GM04503 (cell line): ENCODE results near the gene SOD2.
A peak's percentile ranks its signal among the peaks of the same experiment; 100 is the strongest.
"Not testable (repeated sequence)": the region's sequence is repeated elsewhere in the genome, so short reads cannot be mapped to it uniquely, and the experiment has no call there.

Experiments used
- DNase-seq: peaks from one replicate; pipeline ENCODE4 v3.0.0-alpha.2; 2012; ENCODE audit warnings: low read depth

The SOD2 gene

DNA sequence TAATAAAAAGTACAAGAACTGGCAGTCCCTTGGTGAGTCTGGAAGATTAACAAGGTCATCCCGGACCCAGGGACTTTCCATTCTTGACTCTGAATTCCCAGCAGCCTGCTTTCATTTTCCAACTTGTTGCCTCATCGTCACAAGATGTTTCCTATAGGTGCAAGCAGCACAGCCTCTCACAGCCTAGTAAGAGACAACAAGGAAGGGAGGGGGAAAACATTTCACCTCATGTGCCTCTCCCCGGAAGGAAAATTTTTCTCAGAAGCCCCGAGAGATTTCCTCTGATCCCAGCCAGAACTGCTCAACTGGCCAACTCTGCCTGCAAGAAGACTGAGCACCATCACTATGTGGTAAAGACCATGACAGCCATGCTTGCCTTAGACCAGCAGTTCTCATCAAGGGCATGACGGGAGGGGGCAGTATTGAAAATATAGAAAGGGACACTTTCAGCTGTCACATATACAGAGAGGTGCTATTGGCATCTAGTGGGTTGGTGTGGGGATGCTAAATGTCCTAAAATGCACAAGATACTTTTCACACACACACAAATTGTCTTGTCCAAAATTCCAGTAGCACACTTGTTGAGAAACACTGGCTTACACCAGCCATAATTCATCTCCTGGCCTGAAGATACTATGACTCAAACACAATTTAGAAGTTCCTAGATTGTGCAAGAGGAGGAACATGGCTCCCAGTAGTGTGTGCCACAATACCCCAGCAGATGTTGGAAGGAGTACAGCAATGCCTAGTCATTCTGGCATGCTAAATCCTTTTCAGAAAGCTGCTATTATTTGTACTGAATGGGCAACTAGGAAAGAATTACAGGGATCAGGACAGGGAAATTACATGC, 23.4 kb upstream of the SOD2 start:
- peak; percentile 97 for DNase-seq

DNA sequence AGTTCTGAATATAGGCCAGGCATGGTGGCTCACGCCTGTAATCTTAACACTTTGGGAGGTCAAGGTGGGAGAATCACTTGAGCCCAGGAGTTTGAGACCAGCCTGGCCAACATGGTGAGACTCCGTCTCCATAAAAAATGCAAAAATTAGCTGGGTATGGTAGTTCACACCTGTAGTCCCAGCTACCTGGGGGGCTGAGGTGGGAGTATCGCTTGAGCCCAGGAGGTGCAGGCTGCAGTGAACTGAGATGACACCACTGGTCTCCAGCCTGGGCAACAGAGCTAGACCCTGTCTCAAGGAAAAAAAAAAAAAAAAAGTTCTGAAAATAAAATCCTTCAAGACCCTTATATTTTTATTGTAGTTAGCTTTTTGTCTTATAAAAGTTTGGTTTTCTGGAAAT, 22.6 kb upstream of the SOD2 start:
- no peak for DNase-seq

DNA sequence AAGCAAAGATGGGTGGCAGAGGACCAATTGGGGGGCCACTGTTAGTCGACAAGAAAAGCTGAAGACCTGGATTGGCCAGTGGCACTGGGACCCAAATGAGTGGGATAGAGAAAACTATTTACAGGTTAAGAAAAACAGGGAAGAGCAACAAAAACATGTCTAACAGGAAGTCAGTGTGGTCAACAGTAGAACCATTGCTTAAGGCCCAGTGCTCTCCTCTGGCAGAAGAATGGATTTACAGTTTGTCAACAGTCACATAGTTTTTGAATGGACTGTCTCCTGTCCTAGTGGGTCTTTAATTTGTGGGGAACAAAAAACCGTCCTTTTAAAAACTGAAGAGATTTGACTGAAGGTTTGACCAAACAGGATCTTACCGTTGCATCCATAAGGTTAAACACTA, 22.1 kb upstream of the SOD2 start:
- no peak for DNase-seq

DNA sequence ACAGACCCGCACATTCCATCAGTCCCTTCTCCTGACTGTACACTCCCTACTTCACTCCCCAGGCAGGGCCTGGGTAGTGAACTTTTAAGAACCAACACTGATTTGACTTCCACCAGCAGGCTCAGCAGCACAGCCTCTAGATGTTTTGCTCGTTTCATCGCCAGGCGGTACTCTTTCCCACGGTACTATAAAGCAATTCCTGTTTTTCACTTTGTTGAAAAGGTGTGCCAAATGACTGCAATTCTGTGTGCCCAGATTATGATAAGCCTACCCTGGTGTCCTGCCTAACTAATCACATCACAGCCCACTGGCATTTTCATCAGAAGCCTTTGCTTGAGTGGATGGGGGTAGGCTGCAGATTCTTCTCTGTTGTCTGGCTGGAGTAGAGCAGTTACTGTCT, 21.4 kb upstream of the SOD2 start:
- no peak for DNase-seq

DNA sequence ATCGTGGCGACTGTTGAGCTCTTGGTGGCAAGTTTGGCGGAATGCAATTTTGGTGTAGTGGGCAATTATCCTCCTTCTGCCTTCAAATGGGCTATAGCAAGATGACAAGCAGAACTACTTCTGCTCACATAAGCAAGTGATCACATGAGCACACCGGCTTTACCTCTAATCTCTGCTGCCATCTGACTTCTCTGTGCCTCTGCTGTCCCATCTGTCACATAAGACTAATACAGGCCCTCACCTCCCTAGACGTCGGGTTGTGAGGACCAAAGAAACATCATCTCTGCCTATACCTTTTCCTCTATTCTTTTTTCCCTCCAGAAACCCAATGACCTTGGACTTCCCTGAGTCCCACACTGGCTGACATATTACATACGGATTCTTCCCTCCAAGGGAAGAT, 20.9 kb upstream of the SOD2 start:
- no peak for DNase-seq

DNA sequence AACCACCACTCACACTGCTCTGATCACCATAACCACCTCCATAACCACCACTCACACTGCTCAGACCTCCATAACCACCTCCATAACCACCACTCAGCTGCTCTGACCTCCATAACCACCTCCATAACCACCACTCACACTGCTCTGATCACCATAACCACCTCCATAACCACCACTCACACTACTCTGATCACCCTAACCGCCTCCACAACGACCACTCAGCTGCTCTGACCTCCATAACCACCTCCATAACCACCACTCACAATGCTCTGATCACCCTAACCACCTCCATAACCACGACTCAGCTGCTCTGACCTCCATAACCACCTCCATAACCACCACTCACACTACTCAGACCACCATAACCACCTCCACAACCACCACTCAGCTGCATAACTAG, 19.3 kb upstream of the SOD2 start:
- not testable (repeated sequence) for DNase-seq

DNA sequence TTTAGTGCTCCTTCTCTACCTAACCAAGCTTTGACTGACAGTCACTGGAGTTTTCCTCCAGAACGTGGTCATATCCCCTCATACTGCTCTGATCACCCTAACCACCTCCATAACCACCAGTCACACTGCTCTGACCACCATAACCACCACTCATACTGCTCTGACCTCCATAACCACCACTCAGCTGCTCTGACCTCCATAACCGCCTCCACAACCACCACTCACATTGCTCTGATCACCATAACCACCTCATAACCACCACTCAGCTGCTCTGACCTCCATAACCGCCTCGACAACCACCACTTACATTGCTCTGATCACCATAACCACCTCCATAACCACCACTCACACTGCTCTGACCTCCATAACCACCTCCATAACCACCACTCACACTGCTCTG, 17.6 kb upstream of the SOD2 start:
- DNase-seq = not testable (repeated sequence)

DNA sequence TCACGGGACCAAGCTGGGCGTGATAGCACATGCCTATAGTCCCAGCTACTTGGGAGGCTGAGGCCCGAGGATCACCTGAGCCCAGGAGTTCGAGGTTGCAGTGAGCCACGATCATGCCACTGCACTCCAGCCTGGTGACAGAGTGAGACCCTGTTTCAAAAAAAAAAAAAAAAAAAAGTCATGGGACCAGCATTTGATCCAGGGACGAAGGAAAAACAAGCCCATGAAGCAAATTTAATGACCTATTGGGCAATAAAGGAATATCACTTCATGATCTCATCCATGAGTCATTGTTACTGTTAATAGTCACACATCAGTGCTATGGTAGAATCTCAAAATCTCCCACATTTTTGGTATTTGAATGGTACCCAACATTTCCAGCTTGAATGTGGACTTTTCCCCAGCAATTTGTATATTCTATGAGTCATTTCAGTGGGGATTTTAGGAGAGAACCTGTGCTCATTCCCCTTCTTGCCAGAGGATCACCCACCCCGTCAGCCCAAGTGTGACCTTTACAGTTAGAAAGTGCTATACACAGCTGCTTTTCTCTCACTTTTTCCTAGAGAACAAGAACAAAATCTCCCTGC, 8.5 kb upstream of the SOD2 start:
- peak; percentile 92 for DNase-seq

DNA sequence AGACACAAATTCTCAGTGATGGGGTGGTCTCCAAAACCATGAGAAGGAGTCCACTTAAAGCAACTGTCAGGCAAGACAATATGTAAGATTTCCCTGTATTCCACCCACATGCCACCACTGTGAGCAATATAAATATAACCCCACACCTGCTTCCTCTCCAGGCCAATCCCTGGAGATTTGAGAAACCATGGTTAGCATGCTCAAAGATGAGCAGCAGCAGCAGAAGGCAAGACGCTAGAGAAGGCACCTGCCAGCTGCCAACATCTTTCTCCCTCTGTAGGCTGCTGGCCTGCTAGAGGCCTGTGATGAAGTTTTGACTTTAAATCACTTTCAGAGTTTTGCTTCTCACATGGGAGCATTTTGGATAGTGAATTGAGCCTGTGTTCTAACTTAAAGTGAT, 7.9 kb upstream of the SOD2 start:
- no peak for DNase-seq

DNA sequence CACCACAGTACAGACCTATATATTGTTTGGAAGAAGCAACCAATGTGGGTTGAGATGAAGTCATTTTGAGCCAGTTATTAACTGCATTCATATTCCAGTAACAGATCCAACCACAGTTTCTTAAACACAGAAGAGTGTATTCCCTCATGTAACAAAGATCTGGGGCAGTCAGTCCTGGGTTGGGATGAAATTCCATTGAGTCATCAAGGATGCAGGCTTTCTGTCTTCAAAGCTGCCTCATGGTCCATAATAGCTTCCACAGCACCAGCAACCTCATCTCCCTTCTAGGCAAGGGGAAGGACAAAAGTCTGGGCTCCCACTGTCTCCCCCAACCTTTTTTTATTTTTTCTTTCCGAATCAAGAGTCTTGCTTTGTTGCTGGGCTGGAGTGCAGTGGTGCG, 2.9 kb upstream of the SOD2 start:
- DNase-seq = no peak

DNA sequence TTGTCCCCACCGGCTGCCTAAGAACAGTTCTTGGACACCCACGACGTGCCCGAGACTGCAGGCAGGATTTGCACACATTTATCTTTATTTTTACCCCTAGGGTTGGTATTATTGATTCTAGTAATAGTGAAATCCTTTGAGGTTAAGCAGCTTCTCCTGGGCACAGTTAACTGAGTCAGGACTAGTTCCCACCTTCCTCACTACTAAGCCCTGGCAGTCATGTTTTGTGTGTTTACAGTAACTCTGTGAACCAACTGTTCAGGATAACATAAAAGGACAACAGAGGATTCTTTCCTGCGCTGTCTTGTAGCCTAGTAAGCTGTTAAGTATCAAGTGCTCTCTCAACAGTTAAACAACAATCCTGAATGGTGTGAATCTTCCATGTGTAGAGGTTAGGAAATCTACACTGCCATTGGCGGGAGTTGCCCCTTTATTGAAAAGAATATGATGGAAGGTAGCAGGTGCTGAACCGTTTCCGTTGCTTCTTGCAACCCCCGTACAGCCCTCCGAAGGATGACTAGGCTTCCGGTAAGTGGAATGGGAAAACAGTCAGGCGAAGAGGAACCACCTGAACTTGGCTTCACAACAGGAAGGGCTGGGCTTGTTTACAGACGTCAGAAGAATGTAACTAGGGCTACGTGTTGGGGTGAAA, 979 bp upstream of the SOD2 start:
- no peak for DNase-seq

DNA sequence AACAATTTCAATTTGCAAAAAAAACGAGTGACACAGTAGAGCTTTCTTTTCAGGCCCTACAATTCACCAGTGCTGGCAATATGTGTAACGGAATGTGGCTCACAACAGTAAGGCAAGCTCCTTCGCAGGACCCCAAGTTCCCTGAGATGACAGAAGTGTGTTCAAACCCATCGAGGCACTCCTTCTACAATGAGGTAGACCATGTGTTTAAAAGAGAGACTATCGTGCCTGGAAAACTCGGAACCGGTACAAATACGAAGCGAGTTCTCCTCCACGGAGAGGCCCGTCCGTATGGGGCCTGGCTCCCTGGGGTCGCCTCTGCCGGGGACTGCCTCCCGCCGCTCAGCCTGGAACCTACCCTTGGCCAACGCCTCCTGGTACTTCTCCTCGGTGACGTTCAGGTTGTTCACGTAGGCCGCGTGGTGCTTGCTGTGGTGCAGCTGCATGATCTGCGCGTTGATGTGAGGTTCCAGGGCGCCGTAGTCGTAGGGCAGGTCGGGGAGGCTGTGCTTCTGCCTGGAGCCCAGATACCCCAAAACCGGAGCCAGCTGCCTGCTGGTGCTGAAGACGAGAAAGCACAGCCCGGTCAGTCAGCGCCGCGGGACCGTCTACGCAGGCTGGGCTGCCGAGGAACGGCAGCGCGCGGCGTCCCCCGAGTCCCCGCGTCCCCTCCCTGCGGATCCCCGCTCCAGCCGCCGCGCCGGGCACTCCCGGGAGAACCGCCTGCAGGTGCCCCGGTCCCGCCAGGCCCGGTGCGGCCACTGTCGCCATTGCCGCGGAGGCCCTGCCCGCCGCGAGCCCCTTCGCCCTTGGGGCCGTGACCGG, 526 bp downstream of the SOD2 start:
- DNase-seq = no peak

DNA sequence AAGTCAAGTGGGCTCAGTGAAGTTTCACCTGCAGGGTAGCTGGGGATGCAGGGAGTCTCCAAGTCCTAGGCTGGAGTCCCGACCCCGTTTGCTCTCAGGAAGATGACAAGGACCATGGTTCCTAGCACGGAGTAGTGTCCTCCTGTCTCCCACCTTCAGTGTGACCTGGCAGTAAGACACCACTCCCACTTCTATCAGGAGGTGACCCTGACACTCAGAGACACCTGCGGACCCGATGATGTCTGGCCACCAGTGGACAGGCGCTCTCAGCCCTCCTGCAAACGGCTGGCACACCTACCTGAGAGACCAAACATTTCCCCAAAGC, 1.1 kb downstream of the SOD2 start:
- no peak for DNase-seq

DNA sequence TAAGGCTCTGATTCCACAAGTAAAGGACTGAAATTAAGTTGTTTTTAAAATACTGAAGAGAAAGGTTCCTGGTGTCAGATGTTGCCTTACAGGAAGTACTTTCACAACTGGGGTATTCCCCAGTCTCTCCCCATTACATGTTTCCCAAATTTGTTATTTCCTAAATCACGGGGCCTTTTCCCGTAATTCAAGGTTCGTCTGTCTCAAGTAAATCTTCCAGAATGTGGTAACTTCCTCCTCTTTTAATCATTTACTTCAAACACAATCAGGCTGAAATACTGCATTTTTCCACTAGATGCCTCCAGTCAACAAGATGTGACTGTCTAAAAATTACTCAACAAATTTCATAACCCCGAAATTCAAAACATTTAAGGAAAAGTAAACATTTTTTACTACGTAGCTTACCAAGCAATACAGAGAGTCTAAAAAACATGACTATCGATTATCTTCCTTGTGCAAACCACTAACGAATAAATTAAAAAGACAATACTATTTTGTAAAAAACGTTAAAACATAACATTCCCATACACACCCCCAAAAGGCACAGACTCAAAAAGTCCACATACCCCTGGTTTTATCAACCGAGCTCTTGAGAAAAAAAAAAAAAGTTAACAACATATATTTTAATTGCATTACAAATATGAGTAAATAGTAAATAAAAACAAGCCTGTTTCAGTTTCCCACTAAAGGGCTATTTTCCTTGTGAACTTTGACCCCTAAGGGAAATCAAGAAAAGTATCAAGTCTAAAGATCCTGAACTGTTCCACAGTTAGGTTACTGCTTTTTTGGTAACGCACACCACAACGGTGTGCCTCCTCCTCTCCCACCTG, 1.7 kb downstream of the SOD2 start:
- peak; percentile 72 for DNase-seq

DNA sequence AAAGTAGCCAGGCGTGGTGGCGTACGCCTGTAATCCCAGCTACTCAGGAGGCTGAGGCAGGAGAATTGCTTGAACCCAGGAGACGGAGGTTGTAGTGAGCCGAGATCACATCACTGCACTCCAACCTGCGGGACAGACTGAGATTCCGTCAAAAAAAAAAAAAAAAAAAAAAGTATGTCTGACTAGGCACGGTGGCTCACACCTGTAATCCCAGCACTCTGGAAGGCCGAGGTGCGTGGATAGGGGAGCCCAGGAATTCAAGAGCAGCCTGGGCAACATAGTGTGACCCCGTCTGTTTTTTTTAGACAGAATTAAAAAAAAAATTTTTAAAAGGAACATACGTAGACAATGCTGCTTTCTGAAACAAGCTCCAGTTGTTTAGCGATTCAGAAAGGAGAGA, 2.9 kb downstream of the SOD2 start:
- DNase-seq = not testable (repeated sequence)

DNA sequence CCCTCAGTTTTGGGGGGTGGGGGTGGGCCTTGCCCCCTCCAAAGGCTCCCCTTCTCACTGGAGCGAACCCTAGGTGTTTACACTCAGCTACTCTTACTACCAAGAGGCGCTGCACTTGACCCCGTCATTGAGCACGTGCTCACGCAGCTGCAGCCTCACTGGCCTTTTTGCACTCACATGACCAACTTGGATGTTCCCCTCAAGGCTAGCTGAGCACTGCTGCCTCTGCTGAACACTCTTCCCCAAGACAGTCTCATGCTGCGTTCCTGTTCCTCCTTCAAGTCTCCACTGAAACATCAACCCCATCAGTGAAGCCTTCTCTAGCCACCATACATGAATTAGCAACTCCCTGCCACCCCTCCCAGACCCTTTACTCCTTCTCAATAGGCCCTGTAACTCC, 4.0 kb downstream of the SOD2 start:
- no peak for DNase-seq

DNA sequence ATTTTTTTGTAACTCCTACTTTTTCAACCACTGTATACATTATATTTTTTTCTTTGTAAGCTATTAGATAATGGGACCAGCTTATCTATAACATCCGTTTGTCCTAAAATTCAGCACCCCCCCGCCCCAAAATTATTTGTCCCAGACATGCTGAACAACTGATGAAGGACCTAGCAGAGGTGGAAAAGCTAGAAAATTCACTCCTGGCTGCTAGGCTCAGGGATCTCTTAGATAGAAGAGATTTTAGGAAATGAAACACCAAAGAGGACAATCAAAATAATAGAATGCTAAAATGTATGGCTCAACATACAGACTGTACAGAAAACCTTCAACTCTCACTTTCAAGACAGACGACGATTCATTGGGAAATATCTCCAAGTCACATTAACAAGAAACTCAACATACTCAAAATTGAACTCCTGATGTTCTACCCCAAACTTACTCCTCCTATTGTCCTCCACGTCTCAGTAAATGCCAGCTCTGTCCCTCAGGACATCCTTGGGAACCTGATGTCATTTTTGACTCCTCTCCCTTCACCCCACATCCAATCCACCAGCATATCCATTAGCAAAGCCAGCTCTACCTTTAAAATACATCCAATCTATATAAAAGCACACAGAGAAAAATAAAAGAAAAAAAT, 4.7 kb downstream of the SOD2 start:
- no peak for DNase-seq

DNA sequence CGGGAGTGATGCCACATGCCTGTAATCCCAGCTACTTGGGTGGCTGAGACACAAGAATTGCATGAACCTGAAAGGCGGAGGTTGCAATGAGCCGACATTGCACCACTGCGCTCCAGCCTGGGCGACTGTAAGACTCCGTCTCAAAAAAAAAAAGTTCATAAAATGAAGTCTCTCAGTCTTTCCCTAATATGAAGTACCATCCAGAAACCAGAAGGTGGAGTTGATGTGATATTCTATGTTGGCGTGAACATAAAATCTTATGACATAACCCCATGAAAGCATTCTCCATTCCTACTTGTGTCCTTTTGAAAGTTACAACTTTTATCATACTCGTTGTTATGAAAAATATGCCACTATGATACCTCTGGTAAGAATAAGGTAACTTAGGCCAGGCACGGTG, 5.7 kb downstream of the SOD2 start:
- no peak for DNase-seq

DNA sequence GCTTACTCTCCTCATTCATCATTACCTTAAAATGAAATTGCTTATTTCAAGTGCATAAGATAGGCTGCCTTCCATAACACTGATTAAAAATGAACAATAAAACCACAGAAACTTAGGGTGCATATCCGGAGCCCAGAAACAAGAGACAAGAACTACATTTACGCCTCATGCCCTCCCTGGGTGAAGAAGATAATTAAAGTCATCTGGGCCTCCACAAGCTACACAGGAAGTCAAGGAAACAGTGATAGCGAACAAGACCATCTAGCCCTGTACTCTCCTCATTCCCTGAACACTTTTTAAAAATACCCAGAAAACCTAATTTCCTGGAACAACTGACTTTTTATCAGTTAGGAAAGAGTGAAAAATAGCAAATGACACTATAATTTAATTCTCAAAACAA, 6.3 kb downstream of the SOD2 start:
- no peak for DNase-seq

DNA sequence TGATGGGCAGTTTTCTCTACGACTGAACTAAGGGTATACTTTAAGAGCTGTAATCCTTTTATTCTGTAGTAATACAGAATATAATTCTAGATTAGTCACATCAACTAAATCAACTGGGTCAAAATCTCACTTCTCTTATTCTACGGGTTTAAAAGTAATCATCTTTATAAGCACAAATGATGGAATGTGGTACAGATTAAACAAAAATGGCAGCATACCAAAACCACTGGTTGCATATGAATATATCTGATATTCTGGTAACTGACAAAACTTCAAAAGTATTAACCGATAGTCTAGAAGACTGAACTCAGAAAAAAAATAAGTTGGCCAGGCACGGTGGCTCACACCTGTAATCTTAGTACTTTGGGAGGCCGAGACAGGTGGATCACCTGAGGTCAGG, 7.0 kb downstream of the SOD2 start:
- no peak for DNase-seq

DNA sequence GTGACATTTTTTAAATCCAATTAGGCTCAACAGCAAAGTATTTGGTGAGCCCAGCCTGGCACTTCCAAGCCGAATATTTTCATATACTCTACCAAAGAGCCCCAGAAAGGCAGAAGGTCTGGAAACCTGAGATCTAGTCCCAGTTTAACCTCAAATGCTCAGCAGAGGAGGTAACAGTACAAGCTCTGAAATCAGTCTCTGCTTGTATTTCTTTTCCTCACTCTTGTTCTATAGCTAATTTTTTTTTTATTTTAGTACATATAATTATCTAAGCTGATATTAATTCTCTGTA, 9.1 kb downstream of the SOD2 start:
- DNase-seq = no peak

DNA sequence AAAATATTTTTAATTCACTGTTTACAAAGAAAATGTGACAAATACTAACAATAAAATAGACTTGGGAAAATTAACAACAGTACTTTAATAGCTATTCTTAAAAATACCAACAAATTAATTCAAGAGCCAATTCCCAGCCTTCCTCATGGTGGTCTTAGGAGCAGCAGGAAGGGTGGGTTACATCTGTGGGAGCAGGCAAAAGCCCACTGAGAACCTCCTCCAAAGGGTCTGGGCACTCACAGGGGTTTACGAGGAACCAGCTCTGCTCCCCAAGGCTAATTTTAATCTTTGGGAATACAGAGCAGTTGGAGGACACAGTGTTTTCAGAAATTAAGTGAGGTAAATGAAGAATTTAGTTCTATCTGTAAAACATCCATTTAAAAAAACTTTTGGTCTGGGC, 10.2 kb downstream of the SOD2 start:
- DNase-seq = no peak
